GM19328 (cell line): ENCODE results near the gene NEK4.
A peak's percentile ranks its signal among the peaks of the same experiment; 100 is the strongest.

ENCODE experiments used
- ATAC-seq: cut with Tn5 transposase; IDR thresholded peaks from one replicate; pipeline ENCODE4 v1.9.1; 2021; ENCODE audit warnings: mild to moderate bottlenecking, moderate library complexity; ENCODE audit not compliant: unreplicated experiment

The NEK4 gene

GRCh38 chr3:52705438-52705687, 65.4 kb downstream of the NEK4 start:
- no peak for ATAC-seq

DNA sequence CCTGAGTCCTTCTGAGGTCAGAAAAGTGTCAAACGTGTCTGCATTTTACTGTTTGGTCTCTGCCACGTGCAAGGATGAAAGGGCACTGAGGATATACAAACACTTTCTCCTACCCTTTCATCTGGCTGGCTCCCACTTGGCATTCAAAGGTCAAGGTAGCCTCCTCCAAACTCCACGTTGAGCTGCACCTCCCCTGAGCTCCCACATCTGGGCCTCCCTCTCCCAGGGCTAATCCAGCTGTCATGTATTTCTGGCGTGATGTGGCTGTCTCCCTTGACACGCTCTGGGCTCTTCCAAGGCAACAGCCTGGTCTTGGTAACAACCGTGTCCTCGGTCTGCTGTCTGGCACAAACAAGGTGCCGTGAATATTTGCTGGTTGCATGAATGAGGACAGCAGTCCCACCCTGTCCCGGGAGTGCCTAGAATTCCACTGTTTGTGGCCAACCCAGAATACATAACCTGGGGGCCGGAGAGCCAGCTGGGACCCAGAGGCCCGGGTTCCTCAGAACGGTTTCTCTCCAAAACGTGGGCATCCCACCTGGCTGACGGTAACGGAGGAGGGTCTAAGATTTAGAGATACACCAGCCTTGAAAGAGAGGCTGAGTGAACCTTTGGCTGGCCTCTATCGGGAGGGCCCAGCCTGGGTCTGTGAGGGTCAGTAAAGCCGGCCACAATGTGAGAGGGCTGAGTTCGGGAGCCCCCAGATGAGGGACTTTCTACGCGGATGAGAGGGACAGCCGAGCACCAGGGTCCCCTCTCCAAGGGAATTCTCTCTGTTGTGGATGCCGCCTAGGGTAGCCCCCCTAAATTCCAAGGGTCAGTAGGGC, 65.9 kb downstream of the NEK4 start:
- ATAC-seq = no peak

- no peak for ATAC-seq
Measured at GRCh38 chr3:52703341-52703740, 67.4 kb downstream of the NEK4 start.

DNA sequence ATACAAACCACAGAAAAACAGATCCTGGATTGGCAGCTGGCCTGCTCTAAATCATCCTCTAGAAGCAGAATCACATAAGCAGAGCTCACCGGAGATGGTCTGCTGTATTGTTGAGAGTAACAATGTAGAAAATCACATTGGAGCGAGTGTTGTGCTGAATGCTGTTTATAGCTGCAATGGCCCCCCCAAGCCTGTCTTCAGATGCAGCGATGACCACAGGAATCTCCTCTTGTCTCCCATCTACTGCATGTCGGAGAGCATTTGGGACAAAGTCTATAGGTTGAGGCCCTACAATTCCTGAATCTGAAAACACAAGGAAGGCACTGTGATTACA, 73.1 kb downstream of the NEK4 start:
- no peak for ATAC-seq

DNA sequence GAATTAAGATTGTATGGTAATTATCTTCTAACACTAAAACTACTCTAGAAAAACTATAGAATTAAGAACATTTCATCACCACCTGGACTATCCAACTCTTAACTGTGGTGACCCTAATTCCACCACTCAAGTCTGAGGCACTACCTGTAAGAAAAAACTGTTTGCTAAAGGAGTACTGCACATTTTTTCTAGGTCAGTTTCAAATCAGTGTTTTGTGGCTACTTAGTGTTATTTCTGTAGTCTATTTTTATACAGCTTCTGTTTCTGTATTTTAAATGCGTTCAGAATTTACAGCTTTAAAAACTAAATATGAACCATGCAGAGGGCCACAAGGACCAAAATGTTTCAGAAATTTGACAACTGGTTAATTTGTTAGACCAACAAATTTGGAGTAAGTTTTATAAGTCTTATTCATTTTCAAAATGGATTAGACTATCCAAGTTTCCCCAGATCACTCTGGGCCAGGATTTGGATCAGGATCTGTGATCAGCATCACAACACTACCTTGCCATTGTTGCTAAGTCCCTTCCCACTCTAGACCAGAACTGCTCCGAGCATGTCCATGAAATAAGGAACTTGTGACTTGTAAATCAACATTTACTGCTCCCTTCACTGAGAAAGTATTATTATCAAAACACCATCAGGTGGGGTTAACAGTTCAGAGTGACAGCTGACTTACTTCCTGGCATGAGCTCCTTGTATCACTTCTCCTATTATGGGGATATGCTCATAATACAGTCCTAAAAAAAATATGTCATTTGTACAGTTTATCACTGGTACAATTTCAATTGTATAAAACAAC, 73.7 kb downstream of the NEK4 start:
- ATAC-seq = no peak

- no peak for ATAC-seq
Measured at GRCh38 chr3:52695798-52696671, 74.7 kb downstream of the NEK4 start.

DNA sequence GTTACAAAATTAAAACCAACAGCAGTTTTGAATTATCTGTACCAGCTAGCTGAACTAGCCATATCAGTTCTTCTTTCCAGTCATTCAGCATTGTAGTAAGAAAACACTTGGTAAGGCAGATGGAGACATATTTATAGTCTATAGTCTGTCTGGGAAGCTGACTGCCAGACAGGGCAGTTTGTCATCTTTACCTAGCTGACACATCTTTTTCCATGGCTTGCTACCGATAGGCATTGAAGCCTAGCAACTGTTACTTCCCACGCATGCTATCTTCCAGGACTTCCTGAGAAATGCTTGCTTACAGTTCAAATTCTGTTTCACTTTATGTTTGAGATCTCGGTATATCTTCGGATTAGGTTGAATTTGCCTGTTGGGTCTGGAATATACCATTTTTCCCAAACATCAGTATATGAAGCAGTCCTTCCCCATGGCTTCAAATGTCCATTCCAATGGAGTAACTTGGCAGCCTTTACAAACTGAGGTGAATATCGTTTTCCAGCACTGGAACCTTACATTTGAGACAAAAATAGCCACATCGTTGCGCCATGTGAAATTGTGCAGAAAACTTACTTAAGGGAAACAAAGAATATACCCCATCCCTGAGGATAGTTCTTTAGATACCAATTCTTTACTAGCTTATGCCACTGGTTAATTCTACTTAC, 76.1 kb downstream of the NEK4 start:
- no peak for ATAC-seq

- ATAC-seq = no peak
Measured at GRCh38 chr3:52693071-52693470, 77.7 kb downstream of the NEK4 start.

DNA sequence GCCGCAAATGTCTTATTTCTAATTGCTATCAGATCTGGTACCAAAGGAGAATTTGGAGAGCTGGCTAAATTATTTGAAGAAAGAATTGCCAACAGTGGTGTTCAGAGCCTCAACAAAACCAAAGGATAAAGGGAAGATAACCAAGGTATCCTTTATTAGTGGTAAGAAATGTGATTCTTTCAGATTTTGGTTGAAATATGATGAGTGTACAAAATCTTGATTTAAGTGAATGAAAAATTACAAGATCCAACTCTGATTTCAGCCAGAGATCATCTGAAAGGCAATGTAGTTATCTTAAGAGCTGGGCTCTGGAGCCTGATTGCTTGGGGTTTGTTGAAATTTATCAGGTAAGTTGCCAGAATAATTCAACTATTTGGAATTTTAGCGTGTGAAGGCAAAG, 80.2 kb downstream of the NEK4 start:
- no peak for ATAC-seq

DNA sequence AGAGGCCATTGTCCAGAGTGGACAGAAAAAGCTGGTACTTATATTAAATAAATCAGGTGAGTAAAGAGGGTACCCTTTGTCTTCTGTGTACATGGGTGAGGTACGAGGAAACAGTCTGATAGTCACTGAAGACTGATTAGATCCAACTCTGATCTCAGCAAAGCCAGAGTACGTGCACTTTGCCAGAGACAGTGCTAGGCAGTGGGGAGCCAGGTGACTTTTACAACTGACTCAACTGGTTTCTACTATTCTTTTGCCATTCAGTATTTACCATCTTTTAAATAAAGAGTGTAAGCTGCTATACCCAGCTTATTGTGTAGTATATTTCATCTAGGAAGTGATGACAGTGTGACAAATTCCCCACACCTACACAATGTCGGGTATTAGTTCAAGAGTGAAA, 81.6 kb downstream of the NEK4 start:
- no peak for ATAC-seq

GRCh38 chr3:52688266-52688665, 82.5 kb downstream of the NEK4 start:
- no peak for ATAC-seq

DNA sequence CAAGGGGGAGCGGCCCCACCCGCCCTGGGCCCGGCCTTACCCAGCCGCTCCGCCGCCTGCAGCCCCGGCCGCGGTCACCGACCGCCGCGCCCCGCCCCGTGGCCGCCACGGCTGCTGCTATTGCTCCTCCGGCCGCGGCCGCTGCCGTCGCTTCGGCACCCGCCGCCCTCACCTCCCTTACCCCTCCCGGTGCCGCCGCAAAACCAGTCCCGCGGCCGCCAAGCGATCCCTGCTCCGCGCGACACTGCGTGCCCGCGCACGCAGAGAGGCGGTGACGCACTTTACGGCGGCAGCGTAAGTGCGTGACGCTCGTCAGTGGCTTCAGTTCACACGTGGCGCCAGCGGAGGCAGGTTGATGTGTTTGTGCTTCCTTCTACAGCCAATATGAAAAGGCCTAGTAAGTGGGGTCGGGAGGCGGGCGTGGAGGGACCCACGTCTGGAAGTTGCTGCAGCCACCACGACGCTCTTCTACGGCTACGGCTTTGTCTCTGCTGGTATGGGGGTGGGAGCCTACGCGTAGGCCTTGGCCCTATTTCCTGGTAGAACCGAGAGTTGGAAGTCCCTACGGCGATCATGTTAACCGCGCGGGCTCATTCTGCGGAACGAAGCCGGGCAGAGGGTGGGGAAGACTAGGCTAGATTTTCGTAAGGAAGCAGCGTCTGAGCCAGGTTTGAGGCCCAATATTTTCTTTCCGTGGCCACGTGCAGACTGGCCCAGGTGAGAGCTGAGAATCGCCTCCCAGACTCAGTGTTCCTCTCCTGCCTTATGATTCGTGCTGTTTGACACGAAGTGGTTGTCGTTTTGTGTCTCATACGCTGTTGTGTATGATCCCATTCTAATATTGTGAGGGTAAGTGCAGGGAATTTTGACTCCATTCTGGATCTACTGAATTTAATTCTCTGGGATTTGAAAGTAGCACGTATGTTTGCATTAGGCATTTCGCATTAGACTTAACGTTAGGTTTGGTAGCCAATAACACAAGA, 84.7 kb downstream of the NEK4 start, which contains the start of the genes GNL3 and PBRM1:
Gene GNL3 (plus strand): TSS at position 324 of the 983 bp plus-strand sequence. CDS start 61 bp downstream, at position 385.
Gene PBRM1 (minus strand): TSS at position 205 of the 983 bp plus-strand sequence.
- ATAC-seq = peak; percentile 63

GRCh38 chr3:52685285-52685708, 85.4 kb downstream of the NEK4 start:
- peak; percentile 82 for ATAC-seq

DNA sequence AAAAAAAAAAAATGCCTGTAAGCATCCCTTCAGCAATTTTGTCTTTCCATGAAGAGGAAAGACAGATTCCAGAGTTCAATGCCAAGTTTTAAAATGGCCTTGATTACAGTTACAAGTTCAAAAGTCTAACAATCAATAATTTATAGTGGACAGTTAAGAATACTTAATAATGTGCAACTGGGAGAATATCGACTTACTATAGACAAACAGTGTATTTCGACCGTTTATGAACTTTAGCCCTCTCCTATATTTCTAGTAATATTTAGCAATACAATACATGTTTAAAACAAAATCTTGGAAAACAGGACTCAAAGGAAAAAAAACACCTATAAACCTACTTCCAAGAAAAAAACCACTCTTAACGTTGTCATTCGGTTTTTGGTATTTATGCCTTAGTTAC, 86.6 kb downstream of the NEK4 start:
- ATAC-seq = no peak

GRCh38 chr3:52683611-52684010, 87.1 kb downstream of the NEK4 start:
- ATAC-seq = no peak

DNA sequence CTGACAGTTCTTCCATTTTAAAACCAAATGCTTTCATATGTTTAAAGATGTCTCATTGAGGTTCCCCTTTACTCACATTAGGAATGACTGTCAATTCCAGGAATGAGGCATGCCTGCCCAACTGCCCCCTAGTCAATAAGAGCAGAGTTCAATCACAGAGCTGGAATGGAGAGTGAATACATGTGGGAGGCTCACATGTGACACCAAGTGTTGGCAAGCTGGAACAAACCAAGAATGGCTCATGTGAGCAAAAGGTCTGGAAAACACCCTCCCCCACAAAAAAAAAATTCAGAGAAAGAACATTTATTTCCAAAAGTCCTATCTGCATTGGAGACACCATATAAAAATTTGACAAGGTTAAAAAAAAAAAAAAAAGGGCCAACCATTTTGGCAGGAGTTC, 88.7 kb downstream of the NEK4 start:
- ATAC-seq = no peak

- ATAC-seq = no peak
Measured at GRCh38 chr3:52681596-52681995, 89.1 kb downstream of the NEK4 start.

- no peak for ATAC-seq
Measured at GRCh38 chr3:52679811-52680210, 90.9 kb downstream of the NEK4 start.

DNA sequence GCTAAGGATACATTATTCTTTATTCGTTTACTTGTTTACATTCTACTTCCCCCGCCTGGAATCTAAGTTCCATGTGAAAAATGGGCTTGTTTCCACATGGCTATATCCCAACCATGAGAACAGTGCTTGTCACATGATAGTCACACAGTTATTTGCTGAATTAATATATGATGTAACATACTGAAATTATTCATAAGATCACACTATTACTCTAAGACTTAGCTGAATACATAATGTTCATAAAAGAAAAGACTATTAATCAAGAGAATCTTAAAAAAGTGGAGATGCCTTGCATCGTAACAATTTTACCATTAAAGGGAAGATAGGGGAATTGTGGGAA, 91.6 kb downstream of the NEK4 start:
- no peak for ATAC-seq
